Measurements from ENCODE around the gene LEPROT.

LEPROT gene

GRCh38 chr1:65409816-65410326 is 10.6 kb upstream of the LEPROT start:
- Histone ChIP-seq H3K9me2 (ENCODE audit: low read depth, low read length) (no peaks in the 10 kb centered on the region), H3K4me2 (ENCODE audit: low read length) (no peak overlapping the region), H3F3A (ENCODE audit: insufficient read depth, low read length) (no peaks in the 10 kb centered on the region), H3K4me3 (ENCODE audit: low read depth, low read length, poor library complexity, severe bottlenecking) (no peak overlapping the region), H3K4me1 (ENCODE audit: insufficient read depth, low read length, severe bottlenecking) (no peaks in the 10 kb centered on the region), H3K9ac (ENCODE audit: low read length) (no peak overlapping the region), H3K36me3 (ENCODE audit: insufficient read depth, low read length) (0 out of 2 replicates have a peak, but pooled peaks cover 3% of the 10 kb centered on the region), H3K27me3 (ENCODE audit: insufficient read depth, low read length) (no peaks in the 10 kb centered on the region), H3K79me2 (ENCODE audit: insufficient read depth, low read length) (no peaks in the 10 kb centered on the region), H3K9me3 (ENCODE audit: low read length) (no peaks in the 10 kb centered on the region), H2AFZ (ENCODE audit: low read length) (no peak overlapping the region), H4K20me1 (ENCODE audit: insufficient read depth, low read length) (no peaks in the 10 kb centered on the region), H3K27ac (ENCODE audit: low read depth, low read length, poor library complexity, severe bottlenecking) (no peak overlapping the region)
- TF ChIP-seq CTCF (IDR thresholded peaks at IDR 0.05; ENCODE audit: low read length) (no peak), EZH2 (IDR thresholded peaks at IDR 0.05; ENCODE audit: borderline replicate concordance, low read length) (no peak)

- Histone ChIP-seq H2AFZ (ENCODE audit: low read length) (no peak overlapping the region), H3K4me3 (ENCODE audit: low read depth, low read length, poor library complexity, severe bottlenecking) (no peak overlapping the region), H3K79me2 (ENCODE audit: insufficient read depth, low read length) (no peaks in the 10 kb centered on the region), H3K27ac (ENCODE audit: low read depth, low read length, poor library complexity, severe bottlenecking) (no peak overlapping the region), H3F3A (ENCODE audit: insufficient read depth, low read length) (no peaks in the 10 kb centered on the region), H3K4me1 (ENCODE audit: insufficient read depth, low read length, severe bottlenecking) (no peaks in the 10 kb centered on the region), H3K36me3 (ENCODE audit: insufficient read depth, low read length) (0 out of 2 replicates have a peak, but pooled peaks cover 3% of the 10 kb centered on the region), H3K9me3 (ENCODE audit: low read length) (no peaks in the 10 kb centered on the region), H4K20me1 (ENCODE audit: insufficient read depth, low read length) (no peaks in the 10 kb centered on the region), H3K9me2 (ENCODE audit: low read depth, low read length) (no peaks in the 10 kb centered on the region), H3K9ac (ENCODE audit: low read length) (no peak overlapping the region), H3K4me2 (ENCODE audit: low read length) (no peak overlapping the region), H3K27me3 (ENCODE audit: insufficient read depth, low read length) (no peaks in the 10 kb centered on the region)
- TF ChIP-seq CTCF (IDR thresholded peaks at IDR 0.05; ENCODE audit: low read length) (no peak), EZH2 (IDR thresholded peaks at IDR 0.05; ENCODE audit: borderline replicate concordance, low read length) (no peak)
Measured at GRCh38 chr1:65412256-65412983, 8.0 kb upstream of the LEPROT start.

- Histone ChIP-seq H3F3A (ENCODE audit: insufficient read depth, low read length) (no peaks in the 10 kb centered on the region), H3K4me1 (ENCODE audit: insufficient read depth, low read length, severe bottlenecking) (no peaks in the 10 kb centered on the region), H3K27ac (ENCODE audit: low read depth, low read length, poor library complexity, severe bottlenecking) (no peak overlapping the region), H2AFZ (ENCODE audit: low read length) (no peak overlapping the region), H3K9ac (ENCODE audit: low read length) (no peak overlapping the region), H4K20me1 (ENCODE audit: insufficient read depth, low read length) (no peaks in the 10 kb centered on the region), H3K79me2 (ENCODE audit: insufficient read depth, low read length) (no peaks in the 10 kb centered on the region), H3K9me3 (ENCODE audit: low read length) (no peaks in the 10 kb centered on the region), H3K36me3 (ENCODE audit: insufficient read depth, low read length) (0 out of 2 replicates have a peak, but pooled peaks cover 3% of the 10 kb centered on the region), H3K9me2 (ENCODE audit: low read depth, low read length) (no peaks in the 10 kb centered on the region), H3K27me3 (ENCODE audit: insufficient read depth, low read length) (no peaks in the 10 kb centered on the region), H3K4me2 (ENCODE audit: low read length) (no peak overlapping the region), H3K4me3 (ENCODE audit: low read depth, low read length, poor library complexity, severe bottlenecking) (no peak overlapping the region)
- no peak for TF ChIP-seq CTCF (IDR thresholded peaks at IDR 0.05; ENCODE audit: low read length)
- TF ChIP-seq EZH2 (IDR thresholded peaks at IDR 0.05; ENCODE audit: borderline replicate concordance, low read length) = no peak
Measured at GRCh38 chr1:65412984-65413375, 7.5 kb upstream of the LEPROT start.
